HCT116 (cell line): ENCODE data around the gene RNF13. TPM values are rescaled to one million over a fixed set of nuclear protein-coding genes. Genes with fewer than 3 reads are reported as not detected.
A peak's percentile ranks its signal among the peaks of the same experiment; 100 is the strongest.

ENCODE experiments used
- ATAC-seq: fragments of 200-7000 bp; cut with Tn5 transposase; 2 replicates; pipeline ENCODE4 v1.9.1; 2020; ENCODE audit warnings: mild to moderate bottlenecking, moderate library complexity
- BruUV-seq: library from RNA; stranded (reverse); fragments of 400-500 nt; replicated peaks from 2 replicates; lab custom pipeline; 2021; lab: Mats Ljungman, UMichigan
- CTCF ChIA-PET: fragments of 300-600 bp; sonication (Branson Sonifier 250); formaldehyde crosslinking; loops from one replicate; lab custom pipeline; 2021; ENCODE audit warnings: antibody characterized with exemption; lab: Charles Lee
- POLR2A ChIA-PET: fragments of 300-600, 350-600 bp; sonication (Branson Sonifier 250); formaldehyde crosslinking; loops from one replicate; lab custom pipeline; 2021; ENCODE audit warnings: antibody characterized with exemption; lab: Charles Lee
- RAD21 ChIA-PET, 2 experiments: fragments of 300-600 bp; sonication (Branson Sonifier 250); formaldehyde crosslinking; loops; one replicate each; lab custom pipeline; 2023; ENCODE audit warnings: low total read pairs in 2 of 2; ENCODE audit not compliant: uncharacterized antibody in 2 of 2, unreplicated experiment in 2 of 2, low non-redundant PET in 1 of 2; lab: Charles Lee
- DNase-seq: peaks from one replicate; pipeline ENCODE4 v3.0.0-alpha.2; 2010; ENCODE audit warnings: low read depth, low spot score
- H2AFZ ChIP-seq: fragments of 200-600 bp; shearing (Covaris generic), sonication (generic); 2 replicates; pipeline ENCODE4 v1.6.1; 2017; ENCODE audit warnings: low read depth, mixed run types, mixed read lengths, antibody characterized with exemption, low read length; ENCODE audit not compliant: poor library complexity, severe bottlenecking
- H3K27ac ChIP-seq: 2 replicates; pipeline ENCODE4 v1.5.1; 2012; ENCODE audit warnings: low read depth, low read length
- H3K27me3 ChIP-seq: fragments of 200-600 bp; sonication (generic); 2 replicates; pipeline ENCODE4 v1.6.1; 2016; ENCODE audit warnings: mixed run types, low read length, mixed read lengths; ENCODE audit not compliant: insufficient read depth
- H3K36me3 ChIP-seq, 2 experiments: fragments of 200-500 bp in 1 of 2; fragments of 200-600 bp in 1 of 2; sonication (Bioruptor generic) in 1 of 2; sonication (generic) in 1 of 2; 2 replicates each; pipeline versions ENCODE4 v1.5.1 to v1.6.1; 2014 to 2016; ENCODE audit warnings: low read length in 2 of 2, inconsistent platforms in 1 of 2, mixed read lengths in 1 of 2, mixed run types in 1 of 2; ENCODE audit not compliant: insufficient read depth in 2 of 2, control insufficient read depth in 1 of 2
- H3K4me1 ChIP-seq, 2 experiments: fragments of 200-600 bp in 1 of 2; sonication (generic) in 1 of 2; 2 replicates each; pipeline versions ENCODE4 v1.5.1 to v1.6.1; 2012 to 2017; ENCODE audit warnings: low read length in 2 of 2, inconsistent platforms in 1 of 2, mild to moderate bottlenecking in 1 of 2, mixed read lengths in 1 of 2, mixed run types in 1 of 2, moderate library complexity in 1 of 2; ENCODE audit not compliant: insufficient read depth in 2 of 2, control insufficient read depth in 1 of 2
- H3K4me2 ChIP-seq: fragments of 200-600 bp; sonication (generic); 2 replicates; pipeline ENCODE4 v1.6.1; 2017; ENCODE audit warnings: mixed run types, low read length, mixed read lengths
- H3K4me3 ChIP-seq, 2 experiments: fragments of 200-600 bp in 1 of 2; sonication (generic) in 1 of 2; replicated peaks in 1 of 2; 2 replicates each; pipeline ENCODE4 v1.5.1; 2011 to 2016; ENCODE audit warnings: low read length in 2 of 2, control low read depth in 1 of 2, low read depth in 1 of 2, mild to moderate bottlenecking in 1 of 2, mixed read lengths in 1 of 2, mixed run types in 1 of 2
- H3K79me2 ChIP-seq: fragments of 200-600 bp; sonication (generic); 2 replicates; pipeline ENCODE4 v1.6.1; 2017; ENCODE audit warnings: mild to moderate bottlenecking, mixed run types, low read length, moderate library complexity, mixed read lengths; ENCODE audit not compliant: insufficient read depth
- H3K9ac ChIP-seq: fragments of 200-600 bp; sonication (generic); 2 replicates; pipeline ENCODE4 v1.6.1; 2016; ENCODE audit warnings: low read length, mixed read lengths
- H3K9me2 ChIP-seq: fragments of 200-600 bp; sonication (generic), shearing (Covaris generic); 2 replicates; pipeline ENCODE4 v1.6.1; 2017; ENCODE audit warnings: mixed run types, mild to moderate bottlenecking, moderate library complexity; ENCODE audit not compliant: insufficient read depth
- H3K9me3 ChIP-seq, 2 experiments: fragments of 200-500 bp in 1 of 2; fragments of 200-600 bp in 1 of 2; sonication (Bioruptor generic) in 1 of 2; sonication (generic) in 1 of 2; 2 replicates each; pipeline ENCODE4 v1.6.1; 2014 to 2017; ENCODE audit warnings: low read length in 2 of 2, mixed read lengths in 2 of 2, inconsistent platforms in 1 of 2, low read depth in 1 of 2, mild to moderate bottlenecking in 1 of 2, mixed run types in 1 of 2, moderate library complexity in 1 of 2; ENCODE audit not compliant: control insufficient read depth in 1 of 2, insufficient read depth in 1 of 2
- H4K20me1 ChIP-seq: fragments of 200-600 bp; sonication (generic), shearing (Covaris generic); 2 replicates; pipeline ENCODE4 v1.6.1; 2017; ENCODE audit warnings: mixed run types, mild to moderate bottlenecking, moderate library complexity; ENCODE audit not compliant: insufficient read depth
- ATF3 ChIP-seq: IDR thresholded peaks from 2 replicates; pipeline ENCODE4 v1.6.1; 2012
- CEBPB ChIP-seq: IDR thresholded peaks from 2 replicates; pipeline ENCODE4 v1.6.1; 2012; ENCODE audit warnings: low read depth
- ELF1 ChIP-seq: IDR thresholded peaks from 2 replicates; pipeline ENCODE4 v1.6.1; 2012; ENCODE audit warnings: low read depth, borderline replicate concordance
- EZH2phosphoT487 ChIP-seq: fragments of 200-600 bp; IDR thresholded peaks from 2 replicates; pipeline ENCODE4 v1.6.1; 2018; ENCODE audit warnings: antibody characterized with exemption, borderline replicate concordance
- FOSL1 ChIP-seq: IDR thresholded peaks from 2 replicates; pipeline ENCODE4 v1.6.1; 2012; ENCODE audit warnings: low read depth
- JUND ChIP-seq: IDR thresholded peaks from 2 replicates; pipeline ENCODE4 v1.6.1; 2012
- MAX ChIP-seq: IDR thresholded peaks from 2 replicates; pipeline ENCODE4 v1.6.1; 2012
- POLR2A ChIP-seq: IDR thresholded peaks from 2 replicates; pipeline ENCODE4 v1.7.0; 2011; ENCODE audit warnings: borderline replicate concordance; ENCODE audit not compliant: insufficient read depth, insufficient read length; ENCODE audit errors: extremely low read depth
- POLR2AphosphoS5 ChIP-seq: IDR thresholded peaks from 2 replicates; pipeline ENCODE4 v1.6.1; 2011; ENCODE audit warnings: mild to moderate bottlenecking, low read depth, low read length, moderate library complexity
- RAD21 ChIP-seq: IDR thresholded peaks from 2 replicates; pipeline ENCODE4 v1.6.1; 2012; ENCODE audit warnings: low read depth, mild to moderate bottlenecking
- SIN3A ChIP-seq: IDR thresholded peaks from 2 replicates; pipeline ENCODE4 v1.6.1; 2012; ENCODE audit warnings: low read depth
- YY1 ChIP-seq: IDR thresholded peaks from 2 replicates; pipeline ENCODE4 v1.6.1; 2011; ENCODE audit warnings: low read length, low read depth, moderate library complexity, mild to moderate bottlenecking; ENCODE audit not compliant: insufficient replicate concordance; ENCODE audit errors: extremely low read depth
- ZBTB33 ChIP-seq: IDR thresholded peaks from 2 replicates; pipeline ENCODE4 v1.6.1; 2011; ENCODE audit warnings: mild to moderate bottlenecking, low read length, moderate library complexity; ENCODE audit not compliant: insufficient replicate concordance; ENCODE audit errors: extremely low read depth
- ZFX ChIP-seq: fragments of 450-650 bp; IDR thresholded peaks from 2 replicates; pipeline ENCODE4 v1.6.1; 2017
- ZNF274 ChIP-seq: fragments of 200-500 bp; sonication (Bioruptor generic); IDR thresholded peaks from 2 replicates; pipeline ENCODE4 v1.6.1; 2014; ENCODE audit warnings: mild to moderate bottlenecking, low read depth, low read length, inconsistent platforms
- intact Hi-C: fragments of 100-400 bp; cut with micrococcal nuclease; formaldehyde crosslinking; loops from 2 replicates; pipeline ENCODE4 v1.10.0; 2022
- total RNA-seq: library from RNA; stranded (reverse); gene quantifications from one replicate; pipeline ENCODE4 v1.2.1, GENCODE V29; 2021; ENCODE audit not compliant: unreplicated experiment
- TF ChIP-seq, protein P1 (sequence below): IDR thresholded peaks from 2 replicates; pipeline ENCODE4 v1.6.1; 2012; ENCODE audit warnings: low read depth
- TF ChIP-seq, protein P2 (sequence below), 3 experiments: fragments of 200-600 bp in 1 of 3; sonication (generic) in 1 of 3; IDR thresholded peaks in 2 of 3; conservative IDR thresholded peaks in 1 of 3; 2 replicates each; pipeline ENCODE4 v1.5.1; 2012 to 2017; ENCODE audit warnings: low read depth in 2 of 3, low read length in 2 of 3, antibody characterized with exemption in 1 of 3, borderline replicate concordance in 1 of 3, control low read depth in 1 of 3, mild to moderate bottlenecking in 1 of 3, mixed read lengths in 1 of 3, mixed run types in 1 of 3, moderate library complexity in 1 of 3; ENCODE audit not compliant: insufficient read depth in 1 of 3

The RNF13 gene
- total RNA-seq, 1 experiment from 2014 or later, result 39.9 TPM

DNA sequence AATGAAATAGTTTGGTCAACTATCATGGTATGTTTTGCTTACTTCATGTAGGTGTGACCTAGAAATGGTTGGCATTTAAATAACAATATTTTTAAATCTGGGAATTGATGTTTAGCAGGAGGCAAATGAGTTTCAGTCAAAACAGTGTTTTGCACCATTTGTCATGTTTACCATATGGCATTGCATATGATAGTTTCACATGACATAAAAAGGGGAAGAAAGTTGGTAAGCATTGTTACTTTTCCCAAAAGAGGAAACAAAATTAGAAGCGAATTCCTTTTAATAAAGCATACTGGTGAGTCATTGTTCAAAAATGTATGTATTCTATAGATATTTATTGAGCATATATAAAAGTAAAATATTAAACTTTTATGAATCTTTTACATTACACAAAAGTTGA, 2.3 kb downstream of the RNF13 start:
- Histone ChIP-seq H3K4me2 (peak overlapping the region; percentile 89; the same call in 1 of the 2 replicates), H2AFZ (no peak overlapping the region), H3K9ac (no peak overlapping the region), H3K9me2 (no peaks in the 10 kb centered on the region), H3K4me3 (no peak overlapping the region), H3K36me3 (no peaks in the 10 kb centered on the region), H3K9me3 (no peaks in the 10 kb centered on the region), H3K79me2 (peaks cover 73% of the 10 kb centered on the region), H3K27me3 (no peaks in the 10 kb centered on the region), H4K20me1 (0 out of 2 replicates have a peak, but pooled peaks cover 6% of the 10 kb centered on the region), H3K4me1 (peaks cover 32 to 42% of the 10 kb centered on the region in 2 experiments), H3K27ac (no peak overlapping the region)
- TF ChIP-seq POLR2AphosphoS5, result no peak
- TF ChIP-seq RAD21, result no peak
- no peak for TF ChIP-seq FOSL1
- TF ChIP-seq ZBTB33, result no peak
- no peak for TF ChIP-seq ATF3
- TF ChIP-seq SIN3A, result no peak
- TF ChIP-seq JUND, result no peak
- TF ChIP-seq EZH2phosphoT487, result no peak
- no peak for TF ChIP-seq ZNF274
- no peak for TF ChIP-seq MAX
- no peak for TF ChIP-seq ELF1
- TF ChIP-seq, protein P1, sequence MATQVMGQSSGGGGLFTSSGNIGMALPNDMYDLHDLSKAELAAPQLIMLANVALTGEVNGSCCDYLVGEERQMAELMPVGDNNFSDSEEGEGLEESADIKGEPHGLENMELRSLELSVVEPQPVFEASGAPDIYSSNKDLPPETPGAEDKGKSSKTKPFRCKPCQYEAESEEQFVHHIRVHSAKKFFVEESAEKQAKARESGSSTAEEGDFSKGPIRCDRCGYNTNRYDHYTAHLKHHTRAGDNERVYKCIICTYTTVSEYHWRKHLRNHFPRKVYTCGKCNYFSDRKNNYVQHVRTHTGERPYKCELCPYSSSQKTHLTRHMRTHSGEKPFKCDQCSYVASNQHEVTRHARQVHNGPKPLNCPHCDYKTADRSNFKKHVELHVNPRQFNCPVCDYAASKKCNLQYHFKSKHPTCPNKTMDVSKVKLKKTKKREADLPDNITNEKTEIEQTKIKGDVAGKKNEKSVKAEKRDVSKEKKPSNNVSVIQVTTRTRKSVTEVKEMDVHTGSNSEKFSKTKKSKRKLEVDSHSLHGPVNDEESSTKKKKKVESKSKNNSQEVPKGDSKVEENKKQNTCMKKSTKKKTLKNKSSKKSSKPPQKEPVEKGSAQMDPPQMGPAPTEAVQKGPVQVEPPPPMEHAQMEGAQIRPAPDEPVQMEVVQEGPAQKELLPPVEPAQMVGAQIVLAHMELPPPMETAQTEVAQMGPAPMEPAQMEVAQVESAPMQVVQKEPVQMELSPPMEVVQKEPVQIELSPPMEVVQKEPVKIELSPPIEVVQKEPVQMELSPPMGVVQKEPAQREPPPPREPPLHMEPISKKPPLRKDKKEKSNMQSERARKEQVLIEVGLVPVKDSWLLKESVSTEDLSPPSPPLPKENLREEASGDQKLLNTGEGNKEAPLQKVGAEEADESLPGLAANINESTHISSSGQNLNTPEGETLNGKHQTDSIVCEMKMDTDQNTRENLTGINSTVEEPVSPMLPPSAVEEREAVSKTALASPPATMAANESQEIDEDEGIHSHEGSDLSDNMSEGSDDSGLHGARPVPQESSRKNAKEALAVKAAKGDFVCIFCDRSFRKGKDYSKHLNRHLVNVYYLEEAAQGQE, result no peak
- no peak for TF ChIP-seq YY1
- TF ChIP-seq, protein P2, sequence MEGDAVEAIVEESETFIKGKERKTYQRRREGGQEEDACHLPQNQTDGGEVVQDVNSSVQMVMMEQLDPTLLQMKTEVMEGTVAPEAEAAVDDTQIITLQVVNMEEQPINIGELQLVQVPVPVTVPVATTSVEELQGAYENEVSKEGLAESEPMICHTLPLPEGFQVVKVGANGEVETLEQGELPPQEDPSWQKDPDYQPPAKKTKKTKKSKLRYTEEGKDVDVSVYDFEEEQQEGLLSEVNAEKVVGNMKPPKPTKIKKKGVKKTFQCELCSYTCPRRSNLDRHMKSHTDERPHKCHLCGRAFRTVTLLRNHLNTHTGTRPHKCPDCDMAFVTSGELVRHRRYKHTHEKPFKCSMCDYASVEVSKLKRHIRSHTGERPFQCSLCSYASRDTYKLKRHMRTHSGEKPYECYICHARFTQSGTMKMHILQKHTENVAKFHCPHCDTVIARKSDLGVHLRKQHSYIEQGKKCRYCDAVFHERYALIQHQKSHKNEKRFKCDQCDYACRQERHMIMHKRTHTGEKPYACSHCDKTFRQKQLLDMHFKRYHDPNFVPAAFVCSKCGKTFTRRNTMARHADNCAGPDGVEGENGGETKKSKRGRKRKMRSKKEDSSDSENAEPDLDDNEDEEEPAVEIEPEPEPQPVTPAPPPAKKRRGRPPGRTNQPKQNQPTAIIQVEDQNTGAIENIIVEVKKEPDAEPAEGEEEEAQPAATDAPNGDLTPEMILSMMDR (IDR thresholded peaks at IDR 0.05 in 2 of 3, conservative IDR thresholded peaks at IDR 0.05 in 1 of 3; ENCODE audit: borderline replicate concordance in 1 of 3, insufficient read depth in 1 of 3, low read depth in 2 of 3, low read length in 2 of 3), result no peak
- TF ChIP-seq ZFX, result no peak
- no peak for TF ChIP-seq POLR2A
- no peak for TF ChIP-seq CEBPB
- ATAC-seq (no peak), DNase-seq (no peak)
- ChIA-PET RAD21 (no interaction called here), CTCF (no interaction called here), POLR2A (no interaction called here)
- intact Hi-C loops, result no loop called here
- BruUV-seq, result no TSS peak
